Astrocyte of the cerebellum (primary cell): ENCODE measurements around the gene NUFIP1.
"Not testable (repeated sequence)": the region's sequence is repeated elsewhere in the genome, so short reads cannot be mapped to it uniquely, and the experiment has no call there.

Experiments used
- DNase-seq: peaks from one replicate; pipeline ENCODE4 v3.0.0-alpha.2; 2011; ENCODE audit warnings: low read depth
- H3K4me3 ChIP-seq: 2 replicates; pipeline ENCODE4 v1.5.1; 2011; ENCODE audit warnings: mild to moderate bottlenecking, low read depth, low read length, moderate library complexity
- in situ Hi-C: cut with HindIII; loops from 2 replicates; pipeline ENCODE4 v1.10.0; 2017; ENCODE audit warnings: low sequenced_read_pairs
- TF ChIP-seq, protein P1 (sequence below): IDR thresholded peaks from 2 replicates; pipeline ENCODE4 v1.5.1; 2012; ENCODE audit warnings: low read length, low read depth, moderate library complexity, mild to moderate bottlenecking; ENCODE audit errors: missing control alignments

The NUFIP1 gene

GRCh38 chr13:44903574-44903985 lies 85.7 kb downstream of the NUFIP1 start:
- TF ChIP-seq, protein P1, sequence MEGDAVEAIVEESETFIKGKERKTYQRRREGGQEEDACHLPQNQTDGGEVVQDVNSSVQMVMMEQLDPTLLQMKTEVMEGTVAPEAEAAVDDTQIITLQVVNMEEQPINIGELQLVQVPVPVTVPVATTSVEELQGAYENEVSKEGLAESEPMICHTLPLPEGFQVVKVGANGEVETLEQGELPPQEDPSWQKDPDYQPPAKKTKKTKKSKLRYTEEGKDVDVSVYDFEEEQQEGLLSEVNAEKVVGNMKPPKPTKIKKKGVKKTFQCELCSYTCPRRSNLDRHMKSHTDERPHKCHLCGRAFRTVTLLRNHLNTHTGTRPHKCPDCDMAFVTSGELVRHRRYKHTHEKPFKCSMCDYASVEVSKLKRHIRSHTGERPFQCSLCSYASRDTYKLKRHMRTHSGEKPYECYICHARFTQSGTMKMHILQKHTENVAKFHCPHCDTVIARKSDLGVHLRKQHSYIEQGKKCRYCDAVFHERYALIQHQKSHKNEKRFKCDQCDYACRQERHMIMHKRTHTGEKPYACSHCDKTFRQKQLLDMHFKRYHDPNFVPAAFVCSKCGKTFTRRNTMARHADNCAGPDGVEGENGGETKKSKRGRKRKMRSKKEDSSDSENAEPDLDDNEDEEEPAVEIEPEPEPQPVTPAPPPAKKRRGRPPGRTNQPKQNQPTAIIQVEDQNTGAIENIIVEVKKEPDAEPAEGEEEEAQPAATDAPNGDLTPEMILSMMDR, result no peak
- DNase-seq, result peak; percentile 85
- in situ Hi-C loops, result no loop called here
- no peak overlapping the region for H3K4me3 ChIP-seq

- in situ Hi-C loops, result no loop called here
- TF ChIP-seq, protein P1, result no peak
- no peak overlapping the region for H3K4me3 ChIP-seq
- DNase-seq, result no peak
Measured at GRCh38 chr13:44902738-44903137, 86.5 kb downstream of the NUFIP1 start.

GRCh38 chr13:44899967-44900366 lies 89.3 kb downstream of the NUFIP1 start:
- DNase-seq, result no peak
- TF ChIP-seq, protein P1, result no peak
- H3K4me3 ChIP-seq, result no peak overlapping the region
- in situ Hi-C loops, result no loop called here

DNA sequence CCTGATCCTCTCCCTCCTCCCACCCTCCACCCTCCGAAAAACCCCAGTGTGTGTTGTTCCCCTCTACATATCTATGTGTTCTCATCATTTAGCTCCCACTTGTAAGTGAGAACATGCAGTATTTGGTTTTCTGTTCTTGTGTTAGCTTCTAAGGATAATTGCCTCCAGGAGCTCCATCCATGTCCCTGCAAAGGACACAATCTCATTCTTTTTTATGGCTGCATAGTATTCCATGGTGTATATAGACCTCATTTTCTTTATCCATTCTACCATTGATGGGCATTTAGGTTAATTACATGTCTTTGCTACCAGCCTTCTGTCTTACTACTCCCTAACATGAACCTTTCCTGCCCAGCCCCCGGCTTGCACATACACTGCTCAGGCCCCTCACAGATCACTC lies 91.0 kb downstream of the NUFIP1 start:
- DNase-seq, H3K4me3 ChIP-seq, in situ Hi-C loops: not testable (repeated sequence)

DNA sequence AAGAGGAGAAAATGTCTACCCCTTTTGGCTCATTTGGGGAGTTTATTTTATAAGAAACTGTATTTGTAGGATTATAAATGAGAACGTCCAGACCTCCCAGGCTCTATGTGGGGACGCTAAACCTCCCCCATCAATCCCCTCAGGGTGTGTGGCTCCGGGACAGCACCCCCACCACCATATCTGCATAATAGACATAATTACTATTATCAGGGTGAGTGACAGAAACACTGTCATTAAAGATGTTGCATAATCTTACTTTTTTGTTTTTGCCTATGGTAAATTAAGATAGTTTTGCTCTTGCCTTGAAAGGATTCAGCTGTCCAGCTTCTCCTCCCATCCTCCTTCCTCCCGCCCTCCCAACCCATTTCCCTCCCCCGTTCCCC lies 93.3 kb downstream of the NUFIP1 start:
- in situ Hi-C loops, result no loop called here
- TF ChIP-seq, protein P1, result no peak
- no peak for DNase-seq
- H3K4me3 ChIP-seq, result no peak overlapping the region

GRCh38 chr13:44895264-44895952 lies 93.9 kb downstream of the NUFIP1 start:
- TF ChIP-seq, protein P1, result no peak
- DNase-seq, result no peak
- in situ Hi-C loops, result no loop called here
- no peak overlapping the region for H3K4me3 ChIP-seq

DNA sequence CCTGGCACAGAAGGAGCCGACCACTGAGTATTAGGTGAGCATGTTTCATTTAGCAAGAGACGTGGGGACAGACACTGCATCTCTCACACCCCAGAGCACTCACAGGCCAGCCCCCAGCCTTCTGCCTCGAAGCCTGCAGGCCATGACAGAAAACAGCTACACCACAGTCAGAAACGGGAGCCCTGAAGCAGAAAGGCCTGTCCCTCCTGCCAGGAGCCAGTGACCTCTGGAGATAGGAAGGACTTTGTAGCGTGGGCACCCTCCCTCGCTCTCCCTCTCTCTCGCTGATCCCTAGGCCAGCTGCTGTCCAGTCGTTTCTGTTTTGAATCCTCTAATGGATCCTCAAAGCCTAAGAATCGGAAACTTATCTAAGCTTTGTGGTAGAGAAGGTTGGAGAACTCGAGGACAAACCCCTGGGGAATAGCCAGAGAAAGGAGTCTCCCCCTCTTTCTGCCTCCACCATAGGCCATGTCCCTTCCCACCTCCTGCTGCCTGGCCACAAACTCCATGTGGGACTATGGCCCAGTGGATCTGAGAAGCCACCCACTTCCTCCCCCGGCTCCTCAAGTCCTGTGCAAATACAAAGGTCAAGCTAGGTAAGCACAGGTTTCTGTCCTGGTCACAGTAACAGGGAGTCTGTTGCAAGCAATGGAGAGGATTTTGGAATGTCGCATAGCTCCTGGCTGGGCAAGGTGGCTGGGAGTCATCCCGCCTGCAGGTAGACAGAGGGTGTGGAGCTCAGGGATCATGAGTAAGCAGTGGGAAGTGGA lies 95.1 kb downstream of the NUFIP1 start:
- no peak for DNase-seq
- TF ChIP-seq, protein P1, result no peak
- H3K4me3 ChIP-seq, result no peak overlapping the region
- in situ Hi-C loops, result no loop called here
